H1 (cell line): ENCODE data around the gene FLNC. TPM values are rescaled to one million over a fixed set of nuclear protein-coding genes. Genes with fewer than 3 reads are reported as not detected.

Experiments used
- polyA plus RNA-seq, 7 experiments: library from polyadenylated mRNA; depleted of rRNA in 3 of 7; stranded (reverse) in 5 of 7; unstranded in 2 of 7; fragments of >200 nt in 5 of 7; fragments of 200-250 nt in 2 of 7; gene quantifications; 1 replicate in 5 of 7; 2 replicates in 1 of 7; 4 replicates in 1 of 7; pipeline versions ENCODE4 v1.2.1 to v1.2.3, GENCODE V29; 2011 to 2013; ENCODE audit warnings: missing spikeins in 2 of 7, mixed read lengths in 2 of 7
- total RNA-seq: library from RNA; stranded (reverse); fragmentation: NEBNext Ultra II Directional; extraction: Animal tissue kit (Norgen Biotek cat#: 25700); gene quantifications from 2 replicates; pipeline ENCODE4 v1.2.1, GENCODE V29; 2021
- TF ChIP-seq, protein P1 (sequence below): fragments of 300-600 bp; sonication (generic); IDR thresholded peaks from 2 replicates; pipeline ENCODE4 v1.7.1; 2012; ENCODE audit warnings: low read length, moderate library complexity, mild to moderate bottlenecking, inconsistent platforms; ENCODE audit not compliant: insufficient replicate concordance

FLNC gene
- total and polyA plus RNA-seq, 2 of the 8 experiments (the other 6 are each of a cell fraction or from before 2014, with no cell fraction given): 1.9 to 10.7 TPM

DNA sequence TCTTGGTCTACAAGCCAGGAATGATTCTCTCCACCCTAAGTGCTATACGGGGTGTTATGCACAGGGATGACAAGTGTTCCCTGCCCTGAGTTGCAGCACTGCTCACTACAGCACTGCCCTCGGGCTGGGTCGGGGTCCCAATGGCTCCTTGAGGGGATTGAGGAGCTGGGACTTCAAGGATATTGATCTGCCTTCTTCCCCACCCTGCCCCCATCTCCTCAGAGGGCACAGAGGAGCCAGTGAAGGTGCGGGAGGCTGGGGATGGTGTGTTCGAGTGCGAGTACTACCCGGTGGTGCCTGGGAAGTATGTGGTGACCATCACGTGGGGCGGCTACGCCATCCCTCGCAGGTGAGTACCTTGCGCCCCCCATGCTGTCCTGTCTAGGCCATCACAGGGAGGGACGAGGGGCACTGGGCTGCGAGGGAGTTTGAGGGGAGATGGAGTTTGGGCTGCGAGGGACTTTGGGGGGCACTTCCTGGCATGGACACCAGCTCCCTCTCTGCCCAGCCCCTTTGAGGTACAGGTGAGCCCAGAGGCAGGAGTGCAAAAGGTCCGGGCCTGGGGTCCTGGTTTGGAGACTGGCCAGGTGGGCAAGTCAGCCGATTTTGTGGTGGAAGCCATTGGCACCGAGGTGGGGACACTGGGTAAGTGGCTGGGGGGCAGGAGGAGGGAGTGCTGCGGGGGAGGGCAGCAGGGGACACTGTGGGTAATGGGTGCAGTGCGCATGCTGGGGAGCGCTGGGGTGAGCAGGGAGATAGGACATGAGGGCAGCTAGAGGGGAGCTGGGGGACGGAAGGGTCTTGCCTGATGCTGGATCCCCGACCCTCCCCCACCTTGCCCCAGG is 10.3 kb downstream of the FLNC start (continued):
- TF ChIP-seq, protein P1, sequence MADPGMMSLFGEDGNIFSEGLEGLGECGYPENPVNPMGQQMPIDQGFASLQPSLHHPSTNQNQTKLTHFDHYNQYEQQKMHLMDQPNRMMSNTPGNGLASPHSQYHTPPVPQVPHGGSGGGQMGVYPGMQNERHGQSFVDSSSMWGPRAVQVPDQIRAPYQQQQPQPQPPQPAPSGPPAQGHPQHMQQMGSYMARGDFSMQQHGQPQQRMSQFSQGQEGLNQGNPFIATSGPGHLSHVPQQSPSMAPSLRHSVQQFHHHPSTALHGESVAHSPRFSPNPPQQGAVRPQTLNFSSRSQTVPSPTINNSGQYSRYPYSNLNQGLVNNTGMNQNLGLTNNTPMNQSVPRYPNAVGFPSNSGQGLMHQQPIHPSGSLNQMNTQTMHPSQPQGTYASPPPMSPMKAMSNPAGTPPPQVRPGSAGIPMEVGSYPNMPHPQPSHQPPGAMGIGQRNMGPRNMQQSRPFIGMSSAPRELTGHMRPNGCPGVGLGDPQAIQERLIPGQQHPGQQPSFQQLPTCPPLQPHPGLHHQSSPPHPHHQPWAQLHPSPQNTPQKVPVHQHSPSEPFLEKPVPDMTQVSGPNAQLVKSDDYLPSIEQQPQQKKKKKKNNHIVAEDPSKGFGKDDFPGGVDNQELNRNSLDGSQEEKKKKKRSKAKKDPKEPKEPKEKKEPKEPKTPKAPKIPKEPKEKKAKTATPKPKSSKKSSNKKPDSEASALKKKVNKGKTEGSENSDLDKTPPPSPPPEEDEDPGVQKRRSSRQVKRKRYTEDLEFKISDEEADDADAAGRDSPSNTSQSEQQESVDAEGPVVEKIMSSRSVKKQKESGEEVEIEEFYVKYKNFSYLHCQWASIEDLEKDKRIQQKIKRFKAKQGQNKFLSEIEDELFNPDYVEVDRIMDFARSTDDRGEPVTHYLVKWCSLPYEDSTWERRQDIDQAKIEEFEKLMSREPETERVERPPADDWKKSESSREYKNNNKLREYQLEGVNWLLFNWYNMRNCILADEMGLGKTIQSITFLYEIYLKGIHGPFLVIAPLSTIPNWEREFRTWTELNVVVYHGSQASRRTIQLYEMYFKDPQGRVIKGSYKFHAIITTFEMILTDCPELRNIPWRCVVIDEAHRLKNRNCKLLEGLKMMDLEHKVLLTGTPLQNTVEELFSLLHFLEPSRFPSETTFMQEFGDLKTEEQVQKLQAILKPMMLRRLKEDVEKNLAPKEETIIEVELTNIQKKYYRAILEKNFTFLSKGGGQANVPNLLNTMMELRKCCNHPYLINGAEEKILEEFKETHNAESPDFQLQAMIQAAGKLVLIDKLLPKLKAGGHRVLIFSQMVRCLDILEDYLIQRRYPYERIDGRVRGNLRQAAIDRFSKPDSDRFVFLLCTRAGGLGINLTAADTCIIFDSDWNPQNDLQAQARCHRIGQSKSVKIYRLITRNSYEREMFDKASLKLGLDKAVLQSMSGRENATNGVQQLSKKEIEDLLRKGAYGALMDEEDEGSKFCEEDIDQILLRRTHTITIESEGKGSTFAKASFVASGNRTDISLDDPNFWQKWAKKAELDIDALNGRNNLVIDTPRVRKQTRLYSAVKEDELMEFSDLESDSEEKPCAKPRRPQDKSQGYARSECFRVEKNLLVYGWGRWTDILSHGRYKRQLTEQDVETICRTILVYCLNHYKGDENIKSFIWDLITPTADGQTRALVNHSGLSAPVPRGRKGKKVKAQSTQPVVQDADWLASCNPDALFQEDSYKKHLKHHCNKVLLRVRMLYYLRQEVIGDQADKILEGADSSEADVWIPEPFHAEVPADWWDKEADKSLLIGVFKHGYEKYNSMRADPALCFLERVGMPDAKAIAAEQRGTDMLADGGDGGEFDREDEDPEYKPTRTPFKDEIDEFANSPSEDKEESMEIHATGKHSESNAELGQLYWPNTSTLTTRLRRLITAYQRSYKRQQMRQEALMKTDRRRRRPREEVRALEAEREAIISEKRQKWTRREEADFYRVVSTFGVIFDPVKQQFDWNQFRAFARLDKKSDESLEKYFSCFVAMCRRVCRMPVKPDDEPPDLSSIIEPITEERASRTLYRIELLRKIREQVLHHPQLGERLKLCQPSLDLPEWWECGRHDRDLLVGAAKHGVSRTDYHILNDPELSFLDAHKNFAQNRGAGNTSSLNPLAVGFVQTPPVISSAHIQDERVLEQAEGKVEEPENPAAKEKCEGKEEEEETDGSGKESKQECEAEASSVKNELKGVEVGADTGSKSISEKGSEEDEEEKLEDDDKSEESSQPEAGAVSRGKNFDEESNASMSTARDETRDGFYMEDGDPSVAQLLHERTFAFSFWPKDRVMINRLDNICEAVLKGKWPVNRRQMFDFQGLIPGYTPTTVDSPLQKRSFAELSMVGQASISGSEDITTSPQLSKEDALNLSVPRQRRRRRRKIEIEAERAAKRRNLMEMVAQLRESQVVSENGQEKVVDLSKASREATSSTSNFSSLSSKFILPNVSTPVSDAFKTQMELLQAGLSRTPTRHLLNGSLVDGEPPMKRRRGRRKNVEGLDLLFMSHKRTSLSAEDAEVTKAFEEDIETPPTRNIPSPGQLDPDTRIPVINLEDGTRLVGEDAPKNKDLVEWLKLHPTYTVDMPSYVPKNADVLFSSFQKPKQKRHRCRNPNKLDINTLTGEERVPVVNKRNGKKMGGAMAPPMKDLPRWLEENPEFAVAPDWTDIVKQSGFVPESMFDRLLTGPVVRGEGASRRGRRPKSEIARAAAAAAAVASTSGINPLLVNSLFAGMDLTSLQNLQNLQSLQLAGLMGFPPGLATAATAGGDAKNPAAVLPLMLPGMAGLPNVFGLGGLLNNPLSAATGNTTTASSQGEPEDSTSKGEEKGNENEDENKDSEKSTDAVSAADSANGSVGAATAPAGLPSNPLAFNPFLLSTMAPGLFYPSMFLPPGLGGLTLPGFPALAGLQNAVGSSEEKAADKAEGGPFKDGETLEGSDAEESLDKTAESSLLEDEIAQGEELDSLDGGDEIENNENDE: no peak
